OCI-LY1 (cell line): ENCODE results near the gene KCNK4.

Experiments used
- CTCF ChIP-seq: fragments of 200-600 bp; sonication (generic), shearing (Covaris generic); IDR thresholded peaks from 2 replicates; pipeline ENCODE4 v1.5.1; 2017; ENCODE audit warnings: mild to moderate bottlenecking, antibody characterized with exemption, low read length, moderate library complexity, mixed read lengths
- EZH2 ChIP-seq: fragments of 200-600 bp; sonication (generic), shearing (Covaris generic); IDR thresholded peaks from 2 replicates; pipeline ENCODE4 v1.8.0; 2017; ENCODE audit warnings: borderline replicate concordance, mixed run types, mild to moderate bottlenecking, antibody characterized with exemption, low read length, moderate library complexity, mixed read lengths

- TF ChIP-seq CTCF (no peak), EZH2 (no peak)
Observed at GRCh38 chr11:64344787-64345186, 53.7 kb downstream of the KCNK4 start.
